Activated CD4-positive, alpha-beta T cell treated with anti-CD3 and anti-CD28 coated beads for 48 hours (primary cell): ENCODE results near the gene DENND6B.
"Not testable (repeated sequence)": the region's sequence is repeated elsewhere in the genome, so short reads cannot be mapped to it uniquely, and the experiment has no call there.

Source experiments
- DNase-seq: peaks from one replicate; pipeline ENCODE4 v3.0.0-alpha.2; 2020

The DENND6B gene

GRCh38 chr22:50284479-50284878, 42.3 kb downstream of the DENND6B start:
- DNase-seq, result no peak

- no peak for DNase-seq
Observed at GRCh38 chr22:50283821-50284220, 43.0 kb downstream of the DENND6B start.

- DNase-seq, result no peak
Observed at GRCh38 chr22:50282361-50283155, 44.3 kb downstream of the DENND6B start.

- DNase-seq, result no peak
Observed at GRCh38 chr22:50281957-50282356, 44.9 kb downstream of the DENND6B start.

- no peak for DNase-seq
Observed at GRCh38 chr22:50281384-50281760, 45.4 kb downstream of the DENND6B start.

- DNase-seq, result no peak
Observed at GRCh38 chr22:50280708-50281383, 46.0 kb downstream of the DENND6B start.

- DNase-seq, result no peak
Observed at GRCh38 chr22:50280022-50280707, 46.6 kb downstream of the DENND6B start.

- no peak for DNase-seq
Observed at GRCh38 chr22:50278956-50279619, 47.7 kb downstream of the DENND6B start.

GRCh38 chr22:50278461-50278860, 48.4 kb downstream of the DENND6B start:
- no peak for DNase-seq

GRCh38 chr22:50277761-50278160, 49.1 kb downstream of the DENND6B start:
- DNase-seq, result no peak

- DNase-seq, result peak; percentile 66
Observed at GRCh38 chr22:50276143-50276542, 50.7 kb downstream of the DENND6B start.

- no peak for DNase-seq
Observed at GRCh38 chr22:50275181-50276055, 51.4 kb downstream of the DENND6B start.

- no peak for DNase-seq
Observed at GRCh38 chr22:50274771-50275170, 52.0 kb downstream of the DENND6B start.

- DNase-seq, result peak; percentile 65
Observed at GRCh38 chr22:50274311-50274710, 52.5 kb downstream of the DENND6B start.

GRCh38 chr22:50273781-50274180, 53.0 kb downstream of the DENND6B start:
- DNase-seq, result not testable (repeated sequence)

- DNase-seq, result not testable (repeated sequence)
Observed at GRCh38 chr22:50273352-50273751, 53.5 kb downstream of the DENND6B start.

GRCh38 chr22:50272044-50272802, 54.6 kb downstream of the DENND6B start:
- no peak for DNase-seq

GRCh38 chr22:50271519-50271970, 55.3 kb downstream of the DENND6B start:
- peak; percentile 68 for DNase-seq

GRCh38 chr22:50270666-50271394, 56.0 kb downstream of the DENND6B start:
- peak; percentile 77 for DNase-seq

GRCh38 chr22:50269970-50270665, 56.7 kb downstream of the DENND6B start, which contains the start of gene MAPK11:
TSS of gene MAPK11 (minus strand) at chr22:50270380. CDS start at chr22:50270292, 88 bp downstream.
- peak; percentile 64 for DNase-seq
